ENCODE data around the gene STRBP.

Gene STRBP

GRCh38 chr9:123111427-123112014 is 156.9 kb downstream of the STRBP start:
- H3K4me3 ChIP-seq (ENCODE audit: control insufficient read depth, low read depth, low read length), result no peak overlapping the region
- no peak for TF ChIP-seq CTCF (conservative IDR thresholded peaks at IDR 0.05; ENCODE audit: control insufficient read depth, insufficient read depth, low read depth, low read length)
- no peak for DNase-seq (ENCODE audit: low read depth)

DNA sequence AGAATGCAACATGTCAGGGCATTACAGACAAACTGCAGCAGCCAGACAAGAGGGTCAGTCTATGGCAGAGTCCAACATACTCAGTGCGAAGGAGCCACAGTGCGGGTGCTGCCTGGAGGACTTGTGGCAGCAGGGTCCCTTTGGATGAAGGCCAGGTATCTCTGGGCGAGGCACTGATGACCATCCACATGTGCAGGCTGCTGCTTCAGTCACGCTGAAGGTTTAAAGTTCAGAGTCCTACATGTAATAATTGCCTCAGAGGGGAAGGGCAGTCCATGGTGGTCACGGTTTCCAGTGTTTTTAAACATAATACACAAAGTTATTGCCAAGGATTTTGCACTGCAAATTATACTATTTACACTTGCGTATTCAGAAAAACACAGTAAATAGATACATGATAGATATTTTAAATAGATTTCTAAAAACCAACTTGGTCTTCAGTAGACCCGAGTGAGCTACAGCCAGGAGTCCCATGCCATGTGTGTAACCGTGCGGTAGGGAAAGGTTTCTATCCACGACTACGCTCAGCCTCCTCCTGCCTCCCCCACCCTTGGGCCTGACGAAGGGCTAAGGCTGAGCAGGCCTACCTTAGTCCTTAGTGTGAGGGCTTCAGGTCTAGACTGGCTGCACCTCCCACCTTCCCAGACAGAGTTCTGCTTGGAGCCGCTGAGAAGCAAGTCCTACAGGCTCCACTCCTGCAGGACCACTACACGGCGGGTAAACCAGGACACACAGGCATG is 158.7 kb downstream of the STRBP start:
- no peak for DNase-seq (ENCODE audit: low read depth)
- no peak overlapping the region for H3K4me3 ChIP-seq (ENCODE audit: control insufficient read depth, low read depth, low read length)
- no peak for TF ChIP-seq CTCF (conservative IDR thresholded peaks at IDR 0.05; ENCODE audit: control insufficient read depth, insufficient read depth, low read depth, low read length)

DNA sequence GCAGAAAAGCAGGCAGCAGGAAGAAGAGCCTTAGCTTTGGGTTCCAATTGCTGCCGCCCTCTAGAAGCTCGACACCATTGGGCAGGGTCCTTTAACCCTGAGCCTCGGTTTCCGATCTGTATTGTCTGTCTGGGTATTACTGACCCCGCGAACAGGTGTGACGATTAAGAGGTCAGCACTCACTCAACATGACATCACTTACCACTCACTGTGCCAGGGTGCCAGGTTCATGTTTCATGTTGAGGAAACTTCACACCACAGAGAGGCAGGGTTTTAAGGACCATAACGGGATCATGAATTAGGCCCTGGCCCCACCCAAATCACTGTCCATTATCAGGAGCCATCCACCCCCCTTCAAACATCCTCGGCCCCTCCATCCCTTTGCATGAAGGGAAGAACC is 159.4 kb downstream of the STRBP start:
- no peak for TF ChIP-seq CTCF (conservative IDR thresholded peaks at IDR 0.05; ENCODE audit: control insufficient read depth, insufficient read depth, low read depth, low read length)
- no peak overlapping the region for H3K4me3 ChIP-seq (ENCODE audit: control insufficient read depth, low read depth, low read length)
- DNase-seq (ENCODE audit: low read depth), result no peak

- DNase-seq (ENCODE audit: low read depth), result no peak
- TF ChIP-seq CTCF (conservative IDR thresholded peaks at IDR 0.05; ENCODE audit: control insufficient read depth, insufficient read depth, low read depth, low read length), result no peak
- no peak overlapping the region for H3K4me3 ChIP-seq (ENCODE audit: control insufficient read depth, low read depth, low read length)
Measured at GRCh38 chr9:123107639-123108285, 160.6 kb downstream of the STRBP start.

DNA sequence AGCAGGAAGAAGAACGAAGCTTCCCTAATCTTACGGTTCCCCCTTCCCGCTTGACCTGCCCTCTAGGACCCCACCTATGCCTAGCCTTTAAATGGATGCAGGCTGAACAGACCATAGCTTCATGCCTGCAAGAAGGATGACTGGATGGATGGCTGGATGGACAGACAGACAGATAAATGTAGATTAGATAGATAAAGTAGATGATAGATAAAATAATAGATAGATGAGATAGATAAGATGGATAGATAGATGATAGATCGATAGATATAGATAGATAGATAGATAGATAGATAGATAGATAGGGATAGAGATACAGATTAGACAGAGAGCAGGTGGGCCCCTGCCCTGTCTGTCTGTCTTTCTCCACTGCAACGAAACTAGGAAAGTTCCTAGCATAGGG is 162.9 kb downstream of the STRBP start:
- DNase-seq (ENCODE audit: low read depth), result no peak
- TF ChIP-seq CTCF (conservative IDR thresholded peaks at IDR 0.05; ENCODE audit: control insufficient read depth, insufficient read depth, low read depth, low read length), result no peak
- no peak overlapping the region for H3K4me3 ChIP-seq (ENCODE audit: control insufficient read depth, low read depth, low read length)

DNA sequence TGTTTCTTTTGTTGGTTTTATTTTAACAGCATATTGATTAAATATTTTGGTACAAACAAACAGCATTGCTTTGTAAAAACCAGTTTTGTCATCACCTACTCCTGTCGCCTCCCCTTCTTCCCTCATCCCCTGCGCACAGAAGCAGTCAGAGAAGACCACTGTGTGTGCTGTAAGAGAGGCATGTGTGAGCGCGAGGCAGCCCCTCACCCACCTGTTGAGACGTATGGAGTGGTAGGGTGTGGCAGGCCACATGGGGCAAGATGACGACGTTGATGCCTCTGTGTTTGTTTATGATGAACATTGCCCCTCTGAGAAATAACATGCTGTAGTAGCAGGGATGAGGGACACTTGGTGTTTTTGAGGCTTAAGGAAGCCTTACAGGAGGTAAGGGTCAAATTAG is 163.6 kb downstream of the STRBP start:
- no peak overlapping the region for H3K4me3 ChIP-seq (ENCODE audit: control insufficient read depth, low read depth, low read length)
- DNase-seq (ENCODE audit: low read depth), result no peak
- TF ChIP-seq CTCF (conservative IDR thresholded peaks at IDR 0.05; ENCODE audit: control insufficient read depth, insufficient read depth, low read depth, low read length), result no peak
